ENCODE data around the gene MAP3K5.
"Not testable (repeated sequence)": the region's sequence is repeated elsewhere in the genome, so short reads cannot be mapped to it uniquely, and the experiment has no call there.

Gene MAP3K5

DNA sequence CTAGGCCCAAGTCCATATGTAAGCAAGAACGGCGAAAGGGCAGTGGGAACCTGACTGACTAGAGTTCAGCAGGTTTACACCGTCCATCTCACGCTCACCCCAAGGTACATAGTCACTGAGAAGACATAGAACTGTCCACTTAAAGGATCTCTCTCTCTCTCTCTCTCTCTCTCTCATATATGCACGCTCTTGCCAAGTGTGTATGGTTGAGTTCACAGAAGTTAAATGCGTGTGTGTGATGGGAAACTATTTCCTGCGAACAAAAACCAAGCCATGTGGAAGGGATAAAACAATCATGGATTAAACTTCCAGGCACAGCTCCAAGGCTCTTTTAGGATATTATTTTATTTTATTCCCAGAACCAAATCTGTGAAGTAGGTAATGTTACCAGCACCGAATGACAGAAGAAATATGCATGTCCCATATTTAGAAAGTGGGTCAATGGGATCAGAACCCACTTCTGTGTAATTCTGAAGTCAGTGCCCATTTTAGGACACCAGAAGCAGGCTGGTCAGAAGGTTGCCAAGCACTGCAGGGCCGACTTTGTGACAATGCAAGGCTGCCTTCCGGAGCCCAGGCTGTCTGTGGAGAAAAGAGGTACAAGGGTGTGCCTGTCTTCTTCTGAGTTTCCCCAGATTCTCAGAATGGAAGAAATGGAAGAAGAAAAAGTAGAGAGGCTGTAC lies 192.8 kb downstream of the MAP3K5 start:
- DNase-seq = no peak

DNA sequence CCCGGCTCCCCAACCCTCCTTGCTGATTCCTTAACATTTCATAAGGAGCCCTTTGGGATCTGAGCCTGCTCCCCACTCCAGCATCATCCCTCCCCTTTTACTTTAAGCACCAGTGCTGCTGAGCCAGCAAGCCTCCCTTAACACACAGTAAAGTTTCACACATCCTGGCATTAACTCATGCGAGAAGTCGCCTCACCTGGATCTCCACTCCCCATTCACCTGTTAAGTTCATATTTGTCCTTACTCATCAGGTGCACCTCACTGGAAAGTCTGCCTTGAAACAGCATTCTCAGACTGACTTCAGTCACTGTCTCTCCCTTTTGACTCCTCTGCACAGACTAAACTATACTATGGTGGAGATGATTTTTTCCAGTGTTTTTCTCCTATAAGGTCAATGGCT lies 194.2 kb downstream of the MAP3K5 start:
- DNase-seq = no peak

DNA sequence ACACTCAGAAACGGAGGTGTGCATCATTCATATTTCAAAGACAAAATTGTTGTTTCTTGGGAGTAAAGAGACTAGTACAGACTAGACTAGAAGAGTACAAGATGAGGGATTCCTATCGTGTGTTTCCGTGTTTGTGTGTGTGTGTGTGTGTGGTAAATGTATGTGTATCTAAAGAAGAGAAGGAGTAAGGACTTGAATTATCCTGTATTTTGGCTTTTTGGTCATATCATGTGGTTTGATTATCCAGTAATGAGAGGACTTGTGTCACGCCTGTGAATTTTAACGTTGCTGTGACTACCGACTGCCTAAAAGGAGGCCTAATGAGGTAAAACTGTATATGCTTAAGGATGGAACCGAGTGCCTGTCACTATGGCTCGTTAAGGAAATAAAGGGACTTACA lies 197.6 kb downstream of the MAP3K5 start:
- no peak for DNase-seq

DNA sequence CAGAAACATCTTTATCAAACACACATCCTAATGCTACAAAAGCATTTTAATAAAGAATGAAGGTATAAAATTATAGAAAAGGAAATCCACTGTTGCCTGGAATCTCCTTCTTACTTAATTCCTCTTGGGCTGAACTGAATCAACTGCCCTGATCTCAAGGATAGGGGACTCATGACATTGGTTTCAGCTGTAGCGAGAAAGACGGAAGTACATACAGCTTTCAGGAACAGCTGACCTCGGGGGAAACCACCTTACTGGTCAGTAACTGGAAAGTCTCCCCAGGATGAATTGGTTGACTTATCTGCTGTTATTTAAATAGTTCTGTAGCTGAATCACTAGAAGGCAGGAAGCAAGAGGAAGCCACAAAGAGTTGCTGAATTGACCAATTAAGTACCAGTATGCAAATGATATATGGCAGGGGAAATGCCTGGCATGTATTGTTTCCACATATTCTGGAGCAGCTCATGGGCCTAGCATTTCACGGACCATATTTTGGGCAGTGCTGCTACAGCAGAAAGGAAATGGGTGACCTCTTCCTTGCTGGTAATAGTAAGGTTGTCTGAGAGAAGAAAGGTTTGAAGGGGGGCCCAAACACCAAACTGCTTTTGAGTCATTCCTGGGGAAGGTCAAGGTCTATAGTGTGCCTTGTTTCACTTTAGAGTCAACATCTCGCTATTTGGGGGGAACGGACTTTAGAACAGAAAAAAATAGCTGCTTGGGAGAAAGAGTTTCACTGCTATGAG lies 198.4 kb downstream of the MAP3K5 start:
- DNase-seq = peak; percentile 94 to 99 (median 97)

DNA sequence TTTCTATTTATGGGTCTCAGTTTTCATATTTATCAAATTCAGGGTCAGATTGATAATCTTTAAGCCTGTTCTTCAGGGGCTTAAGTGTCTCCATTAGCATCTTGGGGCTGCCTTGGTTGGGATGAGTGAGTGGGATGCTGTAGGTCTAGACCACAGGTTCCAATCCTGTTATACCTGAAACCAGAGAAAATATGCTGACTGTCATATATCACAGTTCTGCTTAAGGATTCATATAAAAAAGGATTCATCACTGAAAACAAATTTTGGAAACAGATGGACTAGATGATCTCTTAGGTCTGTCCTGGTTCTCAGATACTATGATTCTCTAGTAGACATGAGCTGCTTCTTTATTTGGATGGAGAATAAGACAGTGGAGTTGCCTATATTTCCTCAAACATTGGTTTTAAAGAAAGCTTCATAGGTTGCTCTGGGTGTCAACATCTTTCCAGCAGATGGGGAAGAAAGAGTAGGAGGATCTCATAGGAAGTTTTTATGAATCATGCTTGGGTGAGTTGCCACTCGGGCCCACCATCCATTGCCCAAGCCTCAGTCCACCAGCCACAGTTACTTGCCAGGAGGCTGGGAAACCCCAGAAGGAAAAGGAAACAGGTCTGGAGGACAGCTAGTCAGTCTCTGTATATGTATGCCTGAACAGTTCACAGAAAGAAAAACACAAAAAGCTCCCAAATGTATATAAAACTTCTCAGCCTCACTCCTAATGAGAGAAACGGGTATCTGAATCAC lies 199.2 kb downstream of the MAP3K5 start:
- DNase-seq = peak; percentile 94 to 99 (median 96)

DNA sequence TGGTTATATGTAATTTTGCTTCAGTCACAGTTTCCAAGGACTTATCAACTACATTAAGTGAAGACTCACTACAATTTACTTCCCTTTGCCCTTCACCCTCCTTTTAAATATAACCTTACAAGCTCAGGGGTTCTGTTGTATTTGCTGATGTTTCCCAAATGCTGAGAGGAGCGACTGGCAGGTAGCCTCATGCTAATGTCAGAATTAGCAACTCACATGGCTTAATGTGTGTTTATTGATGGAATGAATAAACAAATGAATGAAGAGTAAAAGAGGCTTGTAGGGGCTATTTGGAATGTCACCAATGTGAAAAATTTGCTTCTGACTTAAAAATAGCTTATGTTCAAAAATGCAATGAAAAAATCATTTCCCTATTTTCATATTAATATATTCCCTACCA lies 200.7 kb downstream of the MAP3K5 start:
- DNase-seq = no peak

DNA sequence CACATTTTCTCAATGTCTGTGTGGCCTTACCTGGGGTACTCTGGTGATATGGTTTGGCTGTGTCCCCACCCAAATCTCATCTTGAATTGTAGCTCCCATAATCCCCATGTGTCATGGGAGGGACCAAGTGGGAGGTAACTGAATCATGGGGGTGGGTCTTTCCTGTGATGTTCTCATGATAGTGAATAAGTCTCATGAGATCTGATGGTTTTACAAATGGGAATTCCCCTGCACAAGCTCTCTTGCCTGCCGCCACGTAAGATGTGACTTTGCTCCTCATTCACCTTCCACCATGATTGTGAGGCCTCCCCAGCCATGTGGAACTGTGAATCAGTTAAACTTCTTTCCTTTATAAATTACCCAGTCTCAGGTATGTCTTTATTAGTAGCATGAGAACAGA lies 201.4 kb downstream of the MAP3K5 start:
- peak; percentile 51 to 65 (median 53) for DNase-seq

DNA sequence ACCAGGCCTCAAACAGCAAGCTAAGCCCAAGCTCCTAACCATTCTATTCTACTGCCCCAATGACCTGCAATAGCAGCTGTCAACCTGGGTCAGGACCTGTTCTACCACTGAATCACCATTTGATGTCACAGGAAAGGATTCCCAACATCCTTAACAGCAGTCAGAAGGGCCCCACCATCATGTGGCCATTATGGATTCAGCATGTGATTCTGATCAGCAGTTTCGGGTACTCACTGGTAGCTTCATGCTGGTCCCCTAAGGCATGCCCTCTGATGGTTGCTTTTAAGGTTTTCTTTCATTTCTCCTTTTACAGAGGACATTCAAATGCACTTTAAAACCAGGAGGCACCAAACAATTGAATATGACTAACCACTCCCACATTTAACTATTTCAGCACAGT lies 204.8 kb downstream of the MAP3K5 start:
- peak; percentile 26 to 57 (median 39) for DNase-seq

DNA sequence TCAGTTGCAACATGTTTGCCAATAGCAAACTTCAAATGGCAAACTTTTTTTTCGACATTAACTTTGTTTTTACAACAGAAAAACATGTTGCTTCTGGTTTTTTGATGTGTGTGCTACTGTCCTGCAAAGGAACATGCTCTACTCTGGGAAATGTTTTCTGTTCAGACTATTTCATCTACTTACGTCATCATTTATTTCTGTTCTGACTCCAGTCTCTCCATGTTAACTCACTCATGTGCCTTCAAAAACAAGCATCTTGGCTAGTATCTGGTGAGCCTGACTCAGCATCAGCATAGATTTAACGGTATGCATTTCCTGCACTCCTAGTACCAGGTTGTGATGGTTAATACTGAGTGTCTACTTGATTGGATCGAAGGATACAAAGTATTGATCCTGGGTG lies 206.0 kb downstream of the MAP3K5 start:
- DNase-seq = peak in 1 of 3 donors; percentile 16

DNA sequence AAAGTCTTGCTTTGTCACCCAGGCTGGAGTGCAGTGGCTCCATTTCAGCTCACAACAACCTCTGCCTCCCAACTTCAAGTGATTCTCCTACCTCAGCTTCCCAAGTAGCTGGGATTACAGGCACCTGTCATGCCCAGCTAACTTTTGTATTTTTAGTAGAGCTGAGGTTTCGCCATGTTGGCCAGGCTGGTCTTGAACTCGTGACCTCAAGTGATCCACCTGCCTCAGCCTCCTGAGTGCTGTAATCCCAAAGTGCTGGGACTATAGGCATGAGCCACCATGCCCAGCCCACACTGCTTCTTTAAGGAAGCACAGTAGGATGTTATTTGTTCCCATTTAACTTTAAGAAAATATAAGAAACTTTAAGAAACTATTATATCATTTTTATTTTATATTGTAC lies 206.8 kb downstream of the MAP3K5 start:
- DNase-seq = not testable (repeated sequence)

DNA sequence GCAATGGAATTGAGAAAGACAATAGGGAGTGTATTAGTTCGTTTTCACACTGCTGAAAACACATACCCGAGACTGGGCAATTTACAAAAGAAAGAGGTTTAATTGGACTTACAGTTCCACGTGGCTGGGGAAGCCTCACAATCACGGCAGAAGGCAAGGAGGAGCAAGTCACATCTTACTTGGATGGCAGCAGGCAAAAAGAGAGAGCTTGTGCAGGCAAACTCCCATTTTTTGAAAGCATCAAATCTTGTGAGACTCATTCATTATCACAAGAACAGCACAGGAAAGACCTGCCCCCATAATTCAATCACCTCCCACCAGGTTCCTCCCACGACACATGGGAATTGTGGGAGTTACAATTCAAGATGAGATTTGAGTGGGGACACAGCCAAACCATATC lies 208.0 kb downstream of the MAP3K5 start:
- DNase-seq = not testable (repeated sequence)

DNA sequence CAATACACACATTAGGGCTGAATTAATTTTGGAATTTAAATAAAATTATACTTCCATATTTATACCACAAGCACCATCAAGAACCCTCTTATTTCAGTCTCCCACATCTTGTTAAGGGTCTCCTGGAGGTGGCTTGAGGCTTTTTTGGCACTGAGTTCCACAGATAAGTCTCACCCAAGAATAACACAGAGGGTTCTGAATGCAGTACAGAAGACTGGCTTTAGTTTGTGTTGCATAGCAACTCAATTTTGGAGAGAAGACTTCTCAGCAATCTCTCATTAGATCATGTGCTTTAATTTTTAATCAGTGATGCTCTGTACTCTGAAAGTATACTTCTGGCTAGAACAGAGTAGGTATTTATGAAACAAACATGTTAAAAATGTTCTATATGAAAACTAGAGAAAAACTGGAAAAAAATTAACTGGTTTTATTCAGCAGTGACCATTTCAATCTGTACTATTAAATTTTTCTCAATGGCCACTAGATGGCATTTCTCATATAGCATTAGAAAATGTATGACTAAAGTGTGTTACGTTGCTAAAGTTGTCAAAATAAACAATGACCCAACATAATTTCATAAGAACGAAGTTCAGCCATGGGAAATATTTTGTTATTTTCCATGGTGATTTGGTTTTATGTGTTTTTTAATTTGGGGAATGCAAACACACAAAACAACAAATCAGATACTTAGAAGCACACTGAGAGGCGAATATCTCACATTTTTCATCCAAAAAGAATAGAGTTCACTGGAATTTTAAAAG lies 209.4 kb downstream of the MAP3K5 start:
- peak; percentile 36 to 93 (median 92) for DNase-seq

DNA sequence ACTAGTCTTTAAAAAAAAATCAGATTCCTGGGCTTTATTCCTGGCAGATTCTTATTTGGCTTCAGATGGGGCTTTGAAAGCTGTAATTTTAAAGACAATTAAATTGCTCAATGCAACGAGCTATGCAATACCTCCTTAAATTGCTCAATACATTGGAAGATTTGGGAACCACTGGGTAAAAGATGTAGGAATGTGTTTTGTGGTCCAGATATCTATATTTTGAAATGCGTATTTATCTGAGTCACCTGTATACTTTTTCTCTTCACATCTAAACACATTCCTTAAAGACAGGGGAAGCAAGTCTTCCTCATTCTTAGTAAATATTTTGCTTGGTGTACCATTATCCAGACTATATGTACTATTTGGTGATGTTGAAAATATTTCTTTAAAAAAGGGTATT lies 212.5 kb downstream of the MAP3K5 start:
- no peak for DNase-seq

DNA sequence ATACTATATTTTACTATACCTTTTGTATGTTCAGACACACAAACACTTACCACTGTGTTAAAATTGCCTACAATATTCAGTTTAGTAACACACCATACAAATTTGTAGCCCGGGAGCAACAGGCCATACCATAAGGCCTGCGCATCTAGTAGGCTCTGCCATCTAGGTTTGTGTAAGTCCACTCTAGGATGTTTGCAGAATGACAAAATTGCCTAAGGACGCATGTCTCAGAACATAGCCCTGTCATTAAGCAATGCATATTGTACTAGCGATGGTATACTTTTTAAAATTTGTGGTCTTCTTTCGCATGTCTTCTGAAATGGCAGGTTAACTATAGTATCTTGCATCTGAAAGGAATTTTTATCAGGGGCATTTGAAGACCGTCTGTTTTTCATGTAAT lies 215.5 kb downstream of the MAP3K5 start:
- no peak for DNase-seq

DNA sequence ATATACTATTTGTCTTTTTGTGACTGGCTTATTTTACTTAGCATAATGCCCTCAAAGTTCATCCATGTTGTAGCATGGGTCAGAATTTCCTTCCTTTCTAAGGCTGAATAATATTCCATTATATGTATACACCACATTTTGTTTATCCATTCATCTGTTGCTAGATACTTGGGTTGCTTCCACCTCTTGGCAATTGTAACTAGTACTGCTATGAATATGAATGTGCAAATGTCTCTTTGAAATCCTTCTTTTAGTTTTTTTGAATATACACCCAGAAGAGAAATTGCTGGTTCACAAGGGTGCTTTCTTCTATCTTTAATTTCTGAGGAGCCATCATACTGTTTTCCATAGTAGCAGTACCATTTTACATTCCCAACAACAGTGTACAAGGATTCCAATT lies 220.8 kb downstream of the MAP3K5 start:
- no peak for DNase-seq

DNA sequence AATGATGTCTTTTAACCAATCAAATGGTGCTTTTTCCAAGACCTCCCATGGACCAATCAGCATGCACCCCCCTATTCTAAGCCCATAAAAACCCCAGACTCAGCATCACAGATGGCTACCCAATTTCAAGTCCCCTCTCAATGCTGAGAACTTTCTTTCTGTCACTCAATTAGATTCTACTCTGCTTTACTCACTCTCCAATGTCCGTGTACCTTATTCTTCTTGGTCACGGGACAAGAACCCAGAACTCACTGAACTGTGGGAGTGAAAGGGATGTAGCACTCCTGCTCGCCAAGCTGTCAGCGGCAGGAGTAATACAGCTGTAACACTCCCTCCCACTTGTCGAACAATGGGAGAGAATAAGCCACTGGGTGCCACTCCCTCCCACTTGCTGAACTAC lies 221.2 kb downstream of the MAP3K5 start:
- no peak for DNase-seq

DNA sequence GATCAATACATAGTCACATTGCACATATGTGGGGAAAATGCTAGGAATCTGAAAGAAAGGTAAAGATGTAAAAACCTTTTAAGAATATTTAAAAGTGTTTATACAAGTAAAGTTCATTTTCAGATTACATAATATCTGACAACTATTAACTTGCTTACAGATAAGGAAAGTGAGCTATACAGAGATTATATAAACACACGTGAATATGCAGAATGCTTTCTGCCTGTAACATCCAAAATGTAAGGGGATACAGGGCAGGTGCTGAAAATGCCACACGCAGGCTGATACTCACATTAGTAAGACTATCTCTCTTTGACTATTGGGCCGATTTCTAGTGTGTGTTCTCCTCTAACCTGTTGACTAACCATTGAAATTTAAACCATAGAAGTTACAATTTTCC lies 224.1 kb downstream of the MAP3K5 start:
- DNase-seq = no peak

DNA sequence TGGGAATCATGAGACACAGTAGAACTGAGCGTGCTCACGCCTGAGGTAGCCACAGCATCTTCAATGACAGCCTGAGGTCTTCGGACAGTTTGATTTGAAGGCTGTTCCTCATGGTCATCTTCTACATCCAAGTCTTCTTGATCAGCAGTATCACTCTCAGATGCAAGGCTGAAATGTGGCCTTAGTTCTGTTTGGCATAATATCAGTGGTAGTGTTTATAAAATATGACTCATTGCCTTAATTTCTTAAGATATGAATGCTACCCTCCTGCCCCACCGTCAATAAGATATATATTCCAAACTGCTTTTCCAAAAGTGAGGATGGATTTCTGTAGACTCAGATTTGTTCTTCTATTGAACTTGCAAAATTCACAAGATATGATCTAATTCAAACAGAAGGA lies 224.6 kb downstream of the MAP3K5 start:
- DNase-seq = no peak

DNA sequence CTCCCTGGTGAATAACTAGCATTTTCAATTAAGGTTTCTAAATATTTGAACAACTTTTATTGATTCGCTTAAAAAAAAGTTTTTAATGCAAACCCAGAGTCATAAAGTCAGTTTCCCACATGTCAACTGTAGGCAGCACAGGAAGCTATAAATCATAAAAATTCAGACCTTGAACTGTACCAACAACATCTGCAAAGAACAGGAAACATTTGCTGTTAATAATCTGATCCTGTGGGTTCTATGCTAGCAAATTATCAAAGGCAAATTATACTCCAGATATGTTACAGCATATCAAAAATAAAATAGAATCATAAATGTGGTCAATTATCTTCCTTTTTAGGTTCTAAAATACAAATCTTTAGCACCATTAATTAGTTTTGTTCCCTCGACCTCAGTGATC lies 225.4 kb downstream of the MAP3K5 start:
- no peak for DNase-seq

DNA sequence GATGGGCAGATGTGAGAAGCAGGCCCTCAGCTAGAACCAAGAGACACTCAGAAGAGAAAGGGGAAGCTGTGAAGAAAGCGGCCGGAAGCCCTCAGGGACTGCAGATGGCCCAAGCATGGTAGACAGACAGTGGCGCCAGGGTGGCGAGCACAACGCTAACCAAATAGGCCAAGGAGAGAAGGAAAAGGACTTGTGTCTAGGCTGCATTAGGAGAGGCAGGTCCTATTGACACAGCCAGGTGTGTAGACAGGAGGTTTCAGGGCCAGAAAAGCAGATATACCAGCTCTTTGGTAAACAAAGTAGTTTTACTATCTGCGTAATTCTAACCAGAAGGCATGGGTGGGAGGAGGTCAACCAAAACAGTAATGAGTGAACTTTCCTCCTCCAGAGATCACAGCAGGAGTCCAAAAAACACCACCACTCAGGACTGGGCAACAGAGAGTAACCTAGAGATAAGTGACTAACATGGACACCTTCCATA lies 226.2 kb downstream of the MAP3K5 start:
- DNase-seq = peak; percentile 45 to 51 (median 47)

DNA sequence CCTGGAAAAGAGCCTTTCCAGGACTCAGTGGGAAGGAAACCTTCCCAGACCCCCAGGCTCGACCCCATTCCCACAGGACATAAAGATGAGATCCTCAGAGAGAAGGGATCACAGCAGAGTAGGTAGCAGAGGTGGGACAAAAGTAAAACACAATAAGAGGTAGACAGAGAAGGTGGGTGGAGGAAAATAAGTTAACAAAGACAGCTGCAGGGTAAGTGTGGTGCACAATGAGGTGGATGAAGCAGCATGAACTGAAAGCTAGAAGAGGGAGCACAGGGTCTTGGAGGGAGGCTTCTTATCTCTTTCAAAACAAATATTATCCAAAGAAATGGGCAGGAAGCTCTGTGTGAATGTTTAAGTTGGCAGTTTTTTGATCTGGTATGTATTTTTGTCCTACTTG lies 228.1 kb downstream of the MAP3K5 start:
- no peak for DNase-seq

DNA sequence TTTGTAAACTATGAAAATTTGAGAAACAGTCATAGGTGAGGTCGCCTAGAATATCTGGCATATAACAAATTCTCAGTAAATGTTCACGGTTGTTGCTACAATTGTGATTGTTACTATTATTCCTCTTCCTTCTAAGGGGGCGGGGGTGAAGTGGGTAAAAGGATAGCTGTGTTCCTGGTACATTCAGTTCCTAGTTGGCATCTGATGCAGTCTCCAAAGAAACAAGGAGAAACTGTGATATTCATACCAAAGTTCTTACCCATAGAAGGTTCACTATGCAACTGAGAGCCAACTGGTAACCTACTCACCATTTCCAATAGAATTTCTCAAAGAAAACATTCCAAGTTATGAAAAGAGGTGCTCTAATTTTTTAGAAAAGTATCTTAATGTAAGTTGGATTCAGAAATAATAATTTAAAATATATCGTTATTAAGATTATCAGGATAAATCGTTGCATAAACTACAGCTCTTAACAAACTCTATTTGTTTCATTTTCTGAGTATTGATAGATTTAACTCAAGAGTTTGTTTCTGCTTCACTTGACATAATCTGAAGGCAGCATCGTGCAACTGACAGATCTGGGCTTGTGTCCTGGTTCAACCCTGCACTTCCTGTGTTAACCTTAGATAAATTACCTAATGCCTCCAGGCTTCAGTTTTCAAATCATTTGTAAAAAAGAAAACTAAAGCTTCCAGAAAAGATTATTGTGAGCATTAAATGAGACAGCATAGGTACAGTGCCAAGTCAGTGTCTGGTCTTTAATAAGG lies 228.7 kb downstream of the MAP3K5 start:
- DNase-seq = no peak

All from suppressor macrophage treated with lipopolysaccharide for 1 hour (primary cell).